Activated CD8-positive, alpha-beta memory T cell treated with anti-CD3 and anti-CD28 coated beads for 24 hours (primary cell): ENCODE results near the gene EEF1AKMT1.

Experiments
- DNase-seq: peaks from one replicate; pipeline ENCODE4 v3.0.0-alpha.2; 2020

Gene EEF1AKMT1

GRCh38 chr13:20773194-20774080 lies at the start of gene EEF1AKMT1:
Gene EEF1AKMT1 (minus strand): TSS chr13:20773961. CDS start chr13:20757598, 16,363 bp downstream.
- DNase-seq: peak; percentile 99

- no peak for DNase-seq
Observed at GRCh38 chr13:20823071-20823470, 49.3 kb upstream of the EEF1AKMT1 start.

- no peak for DNase-seq
Observed at GRCh38 chr13:20822406-20822805, 48.6 kb upstream of the EEF1AKMT1 start.

- DNase-seq: no peak
Observed at GRCh38 chr13:20819715-20820114, 46.0 kb upstream of the EEF1AKMT1 start.

GRCh38 chr13:20815464-20815863 lies 41.7 kb upstream of the EEF1AKMT1 start:
- no peak for DNase-seq

- DNase-seq: no peak
Observed at GRCh38 chr13:20814224-20814910, 40.6 kb upstream of the EEF1AKMT1 start.

- DNase-seq: no peak
Observed at GRCh38 chr13:20812890-20813289, 39.1 kb upstream of the EEF1AKMT1 start.

- no peak for DNase-seq
Observed at GRCh38 chr13:20810808-20811207, 37.0 kb upstream of the EEF1AKMT1 start.

GRCh38 chr13:20808874-20809273 lies 35.1 kb upstream of the EEF1AKMT1 start:
- no peak for DNase-seq

- DNase-seq: no peak
Observed at GRCh38 chr13:20803180-20803965, 29.6 kb upstream of the EEF1AKMT1 start.

- DNase-seq: no peak
Observed at GRCh38 chr13:20801707-20802106, 27.9 kb upstream of the EEF1AKMT1 start.

GRCh38 chr13:20799726-20800416 lies 26.1 kb upstream of the EEF1AKMT1 start:
- DNase-seq: no peak

- DNase-seq: no peak
Observed at GRCh38 chr13:20798027-20798426, 24.3 kb upstream of the EEF1AKMT1 start.

GRCh38 chr13:20796791-20797508 lies 23.2 kb upstream of the EEF1AKMT1 start:
- DNase-seq: no peak

GRCh38 chr13:20789665-20790064 lies 15.9 kb upstream of the EEF1AKMT1 start:
- no peak for DNase-seq

GRCh38 chr13:20788312-20788711 lies 14.6 kb upstream of the EEF1AKMT1 start:
- no peak for DNase-seq

- DNase-seq: no peak
Observed at GRCh38 chr13:20787180-20787579, 13.4 kb upstream of the EEF1AKMT1 start.

GRCh38 chr13:20782116-20782708 lies 8.5 kb upstream of the EEF1AKMT1 start:
- no peak for DNase-seq

- DNase-seq: no peak
Observed at GRCh38 chr13:20780317-20780716, 6.6 kb upstream of the EEF1AKMT1 start.

- DNase-seq: no peak
Observed at GRCh38 chr13:20779405-20779804, 5.6 kb upstream of the EEF1AKMT1 start.

- DNase-seq: no peak
Observed at GRCh38 chr13:20778311-20778710, 4.5 kb upstream of the EEF1AKMT1 start.

GRCh38 chr13:20776751-20777150 lies 3.0 kb upstream of the EEF1AKMT1 start:
- DNase-seq: no peak
